IMR-90 (cell line): ENCODE measurements around the gene GPATCH8. TPM values are rescaled to one million over a fixed set of nuclear protein-coding genes. Genes with fewer than 3 reads are reported as not detected.

Experiments
- ATAC-seq: fragments of 200-7000 bp; cut with Tn5 transposase; 2 replicates; pipeline ENCODE4 v1.9.1; 2020; ENCODE audit warnings: low read depth, mild to moderate bottlenecking, moderate library complexity
- BruUV-seq: library from RNA; stranded (reverse); fragments of 400-500 nt; replicated peaks from 2 replicates; lab custom pipeline; 2021; lab: Mats Ljungman, UMichigan
- CTCF ChIA-PET: fragments of 300-600 bp; formaldehyde crosslinking; extraction: SDS; loops from one replicate; lab custom pipeline; 2021; ENCODE audit warnings: antibody characterized with exemption; lab: Yijun Ruan, JAX
- POLR2A ChIA-PET: fragments of 300-600 bp; sonication (Branson Sonifier 250); formaldehyde crosslinking; loops from one replicate; lab custom pipeline; 2022; ENCODE audit warnings: antibody characterized with exemption; ENCODE audit not compliant: unreplicated experiment; lab: Charles Lee
- DNase-seq: peaks from one replicate; pipeline ENCODE4 v3.0.0; 2013
- H2AFZ ChIP-seq: replicated peaks from 2 replicates; pipeline ENCODE3; 2013; ENCODE audit warnings: low read length, mild to moderate bottlenecking; ENCODE audit not compliant: poor library complexity
- H2AK5ac ChIP-seq: 2 replicates; pipeline ENCODE4 v1.6.1; 2013; ENCODE audit warnings: low read depth, low read length, inconsistent platforms
- H2AK9ac ChIP-seq: replicated peaks from 2 replicates; pipeline ENCODE3; 2013; ENCODE audit warnings: mild to moderate bottlenecking, low read depth, low read length, moderate library complexity; ENCODE audit not compliant: poor library complexity
- H2BK120ac ChIP-seq: 2 replicates; pipeline ENCODE4 v1.6.1; 2013; ENCODE audit warnings: low read depth, low read length, inconsistent platforms
- H2BK15ac ChIP-seq: 3 replicates; pipeline ENCODE4 v1.6.1; 2013; ENCODE audit warnings: low read depth, low read length, inconsistent platforms
- H2BK20ac ChIP-seq: 2 replicates; pipeline ENCODE4 v1.6.1; 2013; ENCODE audit warnings: low read depth, mild to moderate bottlenecking, inconsistent platforms, low read length, moderate library complexity
- H2BK5ac ChIP-seq: 2 replicates; pipeline ENCODE4 v1.6.1; 2013; ENCODE audit warnings: mild to moderate bottlenecking, low read depth, low read length, inconsistent platforms; ENCODE audit not compliant: poor library complexity, severe bottlenecking
- H3K14ac ChIP-seq: replicated peaks from 2 replicates; pipeline ENCODE4 v1.6.1; 2013; ENCODE audit warnings: low read depth, low read length, inconsistent platforms
- H3K18ac ChIP-seq: 2 replicates; pipeline ENCODE4 v1.6.1; 2013; ENCODE audit warnings: low read depth, low read length, control low read depth
- H3K23ac ChIP-seq: 2 replicates; pipeline ENCODE4 v1.6.1; 2013; ENCODE audit warnings: low read depth, low read length, inconsistent platforms
- H3K27ac ChIP-seq: 2 replicates; pipeline ENCODE4 v1.5.1; 2013; ENCODE audit warnings: mild to moderate bottlenecking, control low read depth, low read length; ENCODE audit not compliant: insufficient read depth
- H3K27me3 ChIP-seq: 2 replicates; pipeline ENCODE4 v1.6.1; 2013; ENCODE audit warnings: low read length; ENCODE audit not compliant: control insufficient read depth, insufficient read depth
- H3K36me3 ChIP-seq: 2 replicates; pipeline ENCODE4 v1.6.1; 2013; ENCODE audit warnings: low read length, mixed read lengths; ENCODE audit not compliant: control insufficient read depth, insufficient read depth
- H3K4ac ChIP-seq: 2 replicates; pipeline ENCODE4 v1.6.1; 2013; ENCODE audit warnings: low read depth, low read length, inconsistent platforms
- H3K4me1 ChIP-seq: 2 replicates; pipeline ENCODE4 v1.6.1; 2013; ENCODE audit warnings: low read length, mixed read lengths; ENCODE audit not compliant: control insufficient read depth, insufficient read depth
- H3K4me2 ChIP-seq: 2 replicates; pipeline ENCODE4 v1.6.1; 2013; ENCODE audit warnings: low read depth, mild to moderate bottlenecking, control low read depth, low read length, moderate library complexity
- H3K4me3 ChIP-seq: 2 replicates; pipeline ENCODE4 v1.5.1; 2013; ENCODE audit warnings: low read depth, mild to moderate bottlenecking, control low read depth, low read length, moderate library complexity; ENCODE audit not compliant: insufficient read depth
- H3K56ac ChIP-seq: 2 replicates; pipeline ENCODE4 v1.6.1; 2013; ENCODE audit warnings: low read length, inconsistent platforms; ENCODE audit not compliant: insufficient read depth; ENCODE audit errors: extremely low read depth
- H3K79me1 ChIP-seq, 2 experiments: 2 replicates each; pipeline ENCODE4 v1.6.1; 2013; ENCODE audit warnings: low read length in 2 of 2, inconsistent platforms in 1 of 2, low read depth in 1 of 2
- H3K9ac ChIP-seq: 2 replicates; pipeline ENCODE4 v1.6.1; 2013; ENCODE audit warnings: low read depth, low read length, control low read depth
- H3K9me1 ChIP-seq: 2 replicates; pipeline ENCODE4 v1.6.1; 2013; ENCODE audit warnings: low read length, inconsistent platforms; ENCODE audit not compliant: insufficient read depth
- H3K9me3 ChIP-seq: 2 replicates; pipeline ENCODE4 v1.6.1; 2013; ENCODE audit warnings: low read length; ENCODE audit not compliant: control insufficient read depth, insufficient read depth
- H4K20me1 ChIP-seq: 2 replicates; pipeline ENCODE4 v1.6.1; 2013; ENCODE audit warnings: low read length, inconsistent platforms; ENCODE audit not compliant: insufficient read depth
- H4K5ac ChIP-seq: 2 replicates; pipeline ENCODE4 v1.6.1; 2013; ENCODE audit warnings: mild to moderate bottlenecking, low read depth, low read length, control low read depth
- H4K8ac ChIP-seq, 2 experiments: 2 replicates each; pipeline ENCODE4 v1.6.1; 2013; ENCODE audit warnings: low read depth in 2 of 2, low read length in 2 of 2, control low read depth in 1 of 2, inconsistent platforms in 1 of 2
- H4K91ac ChIP-seq: 2 replicates; pipeline ENCODE4 v1.6.1; 2013; ENCODE audit warnings: low read depth, low read length, inconsistent platforms; ENCODE audit not compliant: insufficient read depth
- BHLHE40 ChIP-seq: fragments of 150-350 bp; IDR thresholded peaks from 2 replicates; pipeline ENCODE4 v1.6.1; 2016; ENCODE audit warnings: mild to moderate bottlenecking, low read depth, low read length
- CEBPB ChIP-seq: IDR thresholded peaks from 2 replicates; pipeline ENCODE4 v1.6.1; 2012; ENCODE audit warnings: low read depth, low read length, improper control_type of control experiment
- CHD1 ChIP-seq: IDR thresholded peaks from 2 replicates; pipeline ENCODE4 v1.6.1; 2012; ENCODE audit warnings: low read depth, low read length, improper control_type of control experiment
- FOS ChIP-seq: fragments of 150-350 bp; IDR thresholded peaks from 2 replicates; pipeline ENCODE4 v1.6.1; 2016; ENCODE audit warnings: low read depth, low read length
- MAFK ChIP-seq: IDR thresholded peaks from 2 replicates; pipeline ENCODE4 v1.6.1; 2012; ENCODE audit warnings: low read depth, low read length, improper control_type of control experiment
- POLR2A ChIP-seq: IDR thresholded peaks from 2 replicates; pipeline ENCODE4 v1.6.1; 2012; ENCODE audit warnings: mild to moderate bottlenecking, low read depth, low read length
- RAD21 ChIP-seq: IDR thresholded peaks from 2 replicates; pipeline ENCODE4 v1.6.1; 2012; ENCODE audit warnings: low read length, improper control_type of control experiment
- RCOR1 ChIP-seq: IDR thresholded peaks from 2 replicates; pipeline ENCODE4 v1.6.1; 2012; ENCODE audit warnings: mild to moderate bottlenecking, low read length, improper control_type of control experiment; ENCODE audit not compliant: insufficient replicate concordance
- RFX5 ChIP-seq: IDR thresholded peaks from 2 replicates; pipeline ENCODE4 v1.8.0; 2012; ENCODE audit warnings: low read depth, mild to moderate bottlenecking, low read length, moderate library complexity
- SMC3 ChIP-seq: fragments of 150-350 bp; IDR thresholded peaks from 2 replicates; pipeline ENCODE4 v1.6.1; 2016; ENCODE audit warnings: low read depth, mild to moderate bottlenecking, antibody characterized with exemption, low read length, moderate library complexity
- WGBS, 2 experiments: methylation state at CpG; one replicate each; pipeline versions ENCODE4 v1.1.5 to v1.1.7; 2013; ENCODE audit warnings: missing lambda C conversion rate in 2 of 2; ENCODE audit not compliant: insufficient read length in 1 of 2; ENCODE audit errors: extremely low coverage in 2 of 2; 5-methylcytosine and 5-hydroxymethylcytosine counted together
- dilution Hi-C: fragments of 300-500 bp; cut with HindIII; formaldehyde crosslinking; loops from one replicate; pipeline ENCODE4 v1.14.3; 2018; ENCODE audit warnings: low sequenced_read_pairs; ENCODE audit not compliant: unreplicated experiment
- in situ Hi-C: fragments of 300-500 bp; cut with MboI; formaldehyde crosslinking; loops from 3 replicates; pipeline ENCODE4 v1.14.3; 2019; ENCODE audit warnings: low sequenced_read_pairs, inconsistent platforms, mixed read lengths
- intact Hi-C: fragments of 100-400 bp; cut with micrococcal nuclease; formaldehyde crosslinking; loops from 2 replicates; pipeline ENCODE4 v1.10.0; 2022
- polyA plus RNA-seq, 3 experiments: library from polyadenylated mRNA; depleted of rRNA; stranded (reverse); fragments of >200 nt; gene quantifications; 2 replicates each; pipeline ENCODE4 v1.2.3, GENCODE V29; 2012; ENCODE audit warnings: low replicate concordance in 1 of 3
- total RNA-seq: library from RNA; depleted of rRNA; stranded (reverse); fragments of >200 nt; gene quantifications from 2 replicates; pipeline ENCODE4 v1.2.3, GENCODE V29; 2012
- TF ChIP-seq, protein P1 (sequence below): conservative IDR thresholded peaks from 2 replicates; pipeline ENCODE4 v1.5.1; 2012; ENCODE audit warnings: mild to moderate bottlenecking, low read depth, low read length, improper control_type of control experiment
- TF ChIP-seq, protein P2 (sequence below): fragments of 150-350 bp; IDR thresholded peaks from 2 replicates; pipeline ENCODE4 v1.6.1; 2017; ENCODE audit warnings: mild to moderate bottlenecking, antibody characterized with exemption, low read length, low read depth
- TF ChIP-seq, protein P3 (sequence below): fragments of 150-350 bp; IDR thresholded peaks from 2 replicates; pipeline ENCODE4 v1.6.1; 2016; ENCODE audit warnings: low read depth, mild to moderate bottlenecking, low read length, moderate library complexity, borderline replicate concordance

GPATCH8 gene
- total and polyA plus RNA-seq, 2 of the 4 experiments (the other 2 are of a cell fraction) = 8.8 to 13.2 TPM

DNA sequence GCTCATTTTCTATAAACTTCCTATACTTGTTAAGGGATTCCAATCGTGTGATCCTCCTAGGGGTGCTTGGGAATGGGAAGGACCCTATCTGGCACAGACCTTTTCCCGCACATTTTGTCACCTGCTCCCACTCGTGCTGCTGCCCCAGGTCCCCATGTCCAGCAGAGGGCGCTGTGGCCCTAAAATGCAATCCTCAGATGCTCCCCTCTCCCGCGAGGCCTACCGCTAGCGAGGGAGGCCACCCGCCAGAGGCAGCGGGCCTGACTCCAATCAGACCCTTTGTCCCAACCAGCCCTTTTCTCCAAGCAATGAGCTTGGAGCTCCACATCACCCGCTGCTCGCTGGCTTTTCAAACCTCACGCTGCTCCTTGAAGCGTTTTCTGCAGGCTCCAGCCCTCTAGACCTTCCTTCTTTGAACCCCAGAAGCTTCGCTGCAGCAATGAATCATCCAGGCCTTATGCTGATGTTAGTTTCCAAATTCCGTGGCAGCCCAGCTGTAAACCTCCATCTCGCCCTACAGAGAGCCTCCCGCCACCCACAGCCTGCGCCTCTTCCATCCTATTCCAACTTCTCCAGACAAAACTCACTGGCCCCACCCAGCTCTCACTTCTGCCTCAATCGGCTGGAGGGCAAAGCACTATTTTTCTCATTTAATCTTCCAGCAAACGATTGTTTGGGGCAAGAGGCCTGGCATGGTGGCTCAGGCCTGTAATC, 30.5 kb upstream of the GPATCH8 start:
- POLR2A ChIA-PET = interaction anchor here (0.5 to 2.0 kb wide), 6 partner anchors 10 to 33 kb away, joined by 3 to 11 read pairs (median 6); partner anchors contain the start of gene FZD2
- Histone ChIP-seq H3K36me3 (no peaks in the 10 kb centered on the region), H3K9me3 (no peaks in the 10 kb centered on the region), H3K56ac (peak overlapping the region; percentile 71), H2BK20ac (peak overlapping the region; percentile 80), H2AFZ (peak overlapping the region; percentile 90), H2AK9ac (peak overlapping the region; percentile 96), H3K4me2 (peak overlapping the region; percentile 37), H4K91ac (peak overlapping the region; percentile 74), H2AK5ac (peak overlapping the region; percentile 97), H4K20me1 (no peaks in the 10 kb centered on the region), H3K23ac (peak overlapping the region; percentile 34), H4K5ac (peak overlapping the region; percentile 74), H3K4ac (peak overlapping the region; percentile 92), H3K4me1 (peaks cover 12% of the 10 kb centered on the region), H3K4me3 (peak overlapping the region; percentile 2; the same call in 1 of the 2 replicates), H3K18ac (peak overlapping the region; percentile 43), H4K8ac (peak overlapping the region; percentile 25 to 84; a peak in 3 of 4 replicates), H3K79me1 (peaks cover 0 to 18% of the 10 kb centered on the region in 2 experiments; a peak in 2 of 4 replicates), H3K27me3 (no peaks in the 10 kb centered on the region), H3K14ac (peak overlapping the region; percentile 14), H2BK120ac (peak overlapping the region; percentile 76), H3K9ac (peak overlapping the region; percentile 27), H3K9me1 (peaks cover 8% of the 10 kb centered on the region; the same call in 1 of the 2 replicates), H3K27ac (peak overlapping the region; percentile 61), H2BK5ac (peak overlapping the region; percentile 64), H2BK15ac (peak overlapping the region; percentile 42; the same call in 2 of the 3 replicates)
- in situ Hi-C loops (loop anchor here (5.0 kb wide), 1 partner anchor 99 kb away; no protein-coding TSS in a partner anchor), dilution Hi-C loops (no loop called here), intact Hi-C loops (loop anchor here (1.0 to 10.0 kb wide), 3 partner anchors 24 to 231 kb away; partner anchors contain the start of gene FZD2)
- WGBS, 2 experiments = 6% methylated on average over 6 of the region's 21 CpGs; no CpG with 5 or more reads in 1 of the 2 experiments
- ATAC-seq (peak; percentile 83), DNase-seq (peak; percentile 90)
- no TSS peak for BruUV-seq
- CTCF ChIA-PET = interaction anchor here (0.6 to 1.7 kb wide), 18 partner anchors 10 to 104 kb away, joined by 3 to 14 read pairs (median 4); partner anchors contain the start of gene FZD2
- TF ChIP-seq POLR2A (peak; percentile 60; the same call in 1 of the 2 replicates), SMC3 (peak; percentile 99), FOS (no peak), RCOR1 (no peak), CHD1 (no peak), RAD21 (peak; percentile 99), CEBPB (no peak), RFX5 (no peak), BHLHE40 (peak; percentile 75; the same call in 1 of the 2 replicates), MAFK (no peak)
- TF ChIP-seq, protein P1, sequence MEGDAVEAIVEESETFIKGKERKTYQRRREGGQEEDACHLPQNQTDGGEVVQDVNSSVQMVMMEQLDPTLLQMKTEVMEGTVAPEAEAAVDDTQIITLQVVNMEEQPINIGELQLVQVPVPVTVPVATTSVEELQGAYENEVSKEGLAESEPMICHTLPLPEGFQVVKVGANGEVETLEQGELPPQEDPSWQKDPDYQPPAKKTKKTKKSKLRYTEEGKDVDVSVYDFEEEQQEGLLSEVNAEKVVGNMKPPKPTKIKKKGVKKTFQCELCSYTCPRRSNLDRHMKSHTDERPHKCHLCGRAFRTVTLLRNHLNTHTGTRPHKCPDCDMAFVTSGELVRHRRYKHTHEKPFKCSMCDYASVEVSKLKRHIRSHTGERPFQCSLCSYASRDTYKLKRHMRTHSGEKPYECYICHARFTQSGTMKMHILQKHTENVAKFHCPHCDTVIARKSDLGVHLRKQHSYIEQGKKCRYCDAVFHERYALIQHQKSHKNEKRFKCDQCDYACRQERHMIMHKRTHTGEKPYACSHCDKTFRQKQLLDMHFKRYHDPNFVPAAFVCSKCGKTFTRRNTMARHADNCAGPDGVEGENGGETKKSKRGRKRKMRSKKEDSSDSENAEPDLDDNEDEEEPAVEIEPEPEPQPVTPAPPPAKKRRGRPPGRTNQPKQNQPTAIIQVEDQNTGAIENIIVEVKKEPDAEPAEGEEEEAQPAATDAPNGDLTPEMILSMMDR = peak; percentile 98
- TF ChIP-seq, protein P2, sequence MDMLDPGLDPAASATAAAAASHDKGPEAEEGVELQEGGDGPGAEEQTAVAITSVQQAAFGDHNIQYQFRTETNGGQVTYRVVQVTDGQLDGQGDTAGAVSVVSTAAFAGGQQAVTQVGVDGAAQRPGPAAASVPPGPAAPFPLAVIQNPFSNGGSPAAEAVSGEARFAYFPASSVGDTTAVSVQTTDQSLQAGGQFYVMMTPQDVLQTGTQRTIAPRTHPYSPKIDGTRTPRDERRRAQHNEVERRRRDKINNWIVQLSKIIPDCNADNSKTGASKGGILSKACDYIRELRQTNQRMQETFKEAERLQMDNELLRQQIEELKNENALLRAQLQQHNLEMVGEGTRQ = 0 out of 2 replicates have a peak, but pooled peaks have one; percentile 20
- TF ChIP-seq, protein P3, sequence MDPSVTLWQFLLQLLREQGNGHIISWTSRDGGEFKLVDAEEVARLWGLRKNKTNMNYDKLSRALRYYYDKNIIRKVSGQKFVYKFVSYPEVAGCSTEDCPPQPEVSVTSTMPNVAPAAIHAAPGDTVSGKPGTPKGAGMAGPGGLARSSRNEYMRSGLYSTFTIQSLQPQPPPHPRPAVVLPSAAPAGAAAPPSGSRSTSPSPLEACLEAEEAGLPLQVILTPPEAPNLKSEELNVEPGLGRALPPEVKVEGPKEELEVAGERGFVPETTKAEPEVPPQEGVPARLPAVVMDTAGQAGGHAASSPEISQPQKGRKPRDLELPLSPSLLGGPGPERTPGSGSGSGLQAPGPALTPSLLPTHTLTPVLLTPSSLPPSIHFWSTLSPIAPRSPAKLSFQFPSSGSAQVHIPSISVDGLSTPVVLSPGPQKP = no peak
